Mononuclear cell (primary cell): Measurements from ENCODE around the gene AGPS. TPM values are rescaled to one million over a fixed set of nuclear protein-coding genes. Genes with fewer than 3 reads are reported as not detected.
A peak's percentile ranks its signal among the peaks of the same experiment; 100 is the strongest.
"Not testable (repeated sequence)": the region's sequence is repeated elsewhere in the genome, so short reads cannot be mapped to it uniquely, and the experiment has no call there.

Source experiments
- H3K27me3 ChIP-seq: 2 replicates; pipeline ENCODE4 v1.6.0; 2011; ENCODE audit warnings: low read length, control low read depth; ENCODE audit not compliant: insufficient read depth
- H3K4me1 ChIP-seq: 2 replicates; pipeline ENCODE4 v1.5.1; 2011; ENCODE audit warnings: mild to moderate bottlenecking, low read length, control low read depth; ENCODE audit not compliant: insufficient read depth
- H3K4me3 ChIP-seq: 2 replicates; pipeline ENCODE4 v1.5.1; 2011; ENCODE audit warnings: mild to moderate bottlenecking, low read length, moderate library complexity
- H3K9me3 ChIP-seq: 2 replicates; pipeline ENCODE4 v1.5.1; 2011; ENCODE audit warnings: low read depth, mild to moderate bottlenecking, control low read depth, low read length
- total RNA-seq: library from RNA; depleted of rRNA; stranded (reverse); fragments of >200 nt; gene quantifications from one replicate; pipeline ENCODE4 v1.2.3, GENCODE V29; 2012

AGPS gene
- 23.6 TPM for total RNA-seq

DNA sequence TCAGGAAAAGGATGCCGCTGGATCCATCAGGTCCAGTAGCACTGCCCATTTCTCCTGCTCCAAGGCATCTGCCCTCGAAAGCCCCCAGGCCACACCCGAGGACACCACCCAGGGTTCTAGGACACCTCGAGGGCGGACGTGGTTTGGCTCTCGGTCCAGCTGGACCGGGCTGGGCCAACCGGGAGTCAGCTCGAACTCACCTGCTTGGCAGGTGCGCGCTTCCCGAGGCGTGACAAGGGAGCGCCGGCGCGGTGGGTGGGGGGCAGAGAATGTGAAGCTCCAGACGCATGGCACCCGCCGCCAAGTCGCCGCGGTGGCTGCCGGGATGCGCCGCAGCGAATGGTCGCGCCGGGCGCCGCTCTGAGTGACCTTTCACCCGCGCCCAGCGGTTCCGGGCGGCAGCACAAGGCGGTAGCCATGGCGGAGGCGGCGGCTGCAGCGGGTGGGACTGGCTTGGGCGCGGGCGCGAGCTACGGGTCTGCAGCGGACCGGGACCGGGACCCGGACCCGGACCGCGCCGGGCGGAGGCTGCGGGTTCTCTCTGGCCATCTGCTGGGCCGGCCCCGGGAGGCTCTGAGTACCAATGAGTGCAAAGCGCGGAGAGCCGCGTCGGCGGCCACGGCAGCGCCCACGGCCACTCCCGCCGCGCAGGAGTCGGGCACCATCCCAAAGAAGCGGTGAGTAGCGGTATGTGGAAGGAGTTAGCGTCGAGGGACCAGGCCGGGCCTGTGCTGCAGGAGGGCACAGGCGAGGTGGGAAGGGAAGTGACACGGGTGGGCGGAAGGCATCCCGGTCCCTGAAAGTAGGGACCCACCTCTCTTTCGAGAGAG, at the start of gene AGPS:
Gene AGPS (plus strand): TSS at position 401 of the 830 bp plus-strand sequence. CDS start 17 bp downstream, at position 418.
- Histone ChIP-seq H3K9me3 (no peaks in the 10 kb centered on the region), H3K4me3 (peak within 1 kb of the TSS; percentile 73), H3K27me3 (no peaks in the 10 kb centered on the region), H3K4me1 (peaks cover 47% of the 10 kb centered on the region)

DNA sequence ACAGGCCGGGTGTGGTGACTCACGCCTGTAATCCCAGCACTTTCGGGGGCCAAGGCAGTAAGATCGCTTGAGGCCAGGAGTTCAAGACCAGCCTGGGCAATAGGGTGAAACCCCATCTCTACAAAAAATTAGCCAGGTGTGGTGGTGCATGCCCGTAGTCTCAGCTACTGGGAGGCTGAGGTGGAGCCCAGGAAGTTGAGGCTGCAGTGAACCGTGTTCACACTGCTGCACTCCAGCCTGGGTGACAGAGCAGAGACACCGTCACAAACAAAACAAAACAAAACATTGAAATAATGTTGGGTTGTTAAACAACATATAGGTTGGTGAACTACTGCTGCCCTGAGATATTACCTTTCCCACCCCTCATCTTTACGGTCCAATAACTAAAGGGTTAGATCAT, 48.8 kb upstream of the AGPS start:
- H3K4me1 ChIP-seq = no peaks in the 10 kb centered on the region
- H3K9me3 ChIP-seq = no peaks in the 10 kb centered on the region
- no peaks in the 10 kb centered on the region for H3K27me3 ChIP-seq
- no peak overlapping the region for H3K4me3 ChIP-seq

DNA sequence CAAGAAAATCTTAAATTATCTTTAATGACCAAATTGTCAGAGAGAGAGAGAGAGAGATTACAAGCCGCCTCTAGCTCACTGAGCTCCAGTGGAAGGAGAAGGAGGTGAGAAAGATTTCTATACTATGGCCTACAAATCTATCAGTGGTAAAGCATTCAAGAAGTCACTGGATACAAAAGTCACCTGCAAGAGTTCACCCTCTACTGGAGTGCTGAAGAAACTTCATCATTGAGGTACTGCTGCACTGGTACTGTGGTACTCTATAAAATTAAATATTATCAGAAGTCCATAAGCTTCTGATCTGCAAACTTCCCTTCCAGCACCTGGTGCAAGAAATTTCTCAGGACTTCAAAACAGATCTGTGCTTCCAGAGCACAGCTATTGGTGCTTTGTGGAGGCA, 48.3 kb upstream of the AGPS start:
- H3K4me3 ChIP-seq = no peak overlapping the region
- no peaks in the 10 kb centered on the region for H3K27me3 ChIP-seq
- no peaks in the 10 kb centered on the region for H3K4me1 ChIP-seq
- no peaks in the 10 kb centered on the region for H3K9me3 ChIP-seq

DNA sequence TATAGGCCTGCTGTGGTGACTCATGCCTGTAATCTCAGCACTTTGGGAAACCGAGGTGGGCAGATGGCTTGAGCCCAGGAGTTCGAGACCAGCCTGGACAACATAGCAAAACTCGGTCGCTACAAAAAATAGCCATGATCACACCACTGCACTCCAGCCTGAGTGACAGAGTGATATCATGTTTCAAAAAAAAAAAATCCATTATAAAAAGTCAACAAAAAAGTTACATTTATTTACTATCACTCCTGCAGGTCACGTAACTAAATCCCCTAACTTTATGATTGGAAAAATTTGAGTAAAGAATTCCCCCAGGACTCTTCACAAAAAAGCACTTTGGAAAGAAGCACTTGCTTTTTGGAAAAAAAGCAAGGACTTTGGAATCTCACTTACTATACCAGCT, 46.4 kb upstream of the AGPS start:
- peaks cover 14% of the 10 kb centered on the region for H3K4me1 ChIP-seq
- no peaks in the 10 kb centered on the region for H3K27me3 ChIP-seq
- no peak overlapping the region for H3K4me3 ChIP-seq
- no peaks in the 10 kb centered on the region for H3K9me3 ChIP-seq

DNA sequence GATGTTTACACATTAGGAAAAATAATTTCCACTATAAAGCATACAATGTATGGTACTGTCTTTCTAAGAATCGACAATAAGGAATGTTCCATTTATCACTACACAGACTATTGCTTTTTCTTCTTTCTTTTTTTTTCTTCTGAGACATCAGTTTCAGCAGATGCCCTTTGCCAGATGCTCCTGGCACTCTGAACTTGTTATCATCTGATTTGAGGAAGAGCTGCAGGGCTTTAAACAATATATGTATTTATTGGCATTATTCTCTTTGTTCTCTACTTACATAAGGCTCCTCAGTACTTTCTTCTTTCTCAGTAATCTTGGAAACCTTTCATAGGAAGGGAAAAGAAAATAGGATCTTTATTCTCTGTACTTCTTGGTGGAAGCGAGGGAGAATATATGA, 45.0 kb upstream of the AGPS start:
- H3K4me3 ChIP-seq = no peak overlapping the region

DNA sequence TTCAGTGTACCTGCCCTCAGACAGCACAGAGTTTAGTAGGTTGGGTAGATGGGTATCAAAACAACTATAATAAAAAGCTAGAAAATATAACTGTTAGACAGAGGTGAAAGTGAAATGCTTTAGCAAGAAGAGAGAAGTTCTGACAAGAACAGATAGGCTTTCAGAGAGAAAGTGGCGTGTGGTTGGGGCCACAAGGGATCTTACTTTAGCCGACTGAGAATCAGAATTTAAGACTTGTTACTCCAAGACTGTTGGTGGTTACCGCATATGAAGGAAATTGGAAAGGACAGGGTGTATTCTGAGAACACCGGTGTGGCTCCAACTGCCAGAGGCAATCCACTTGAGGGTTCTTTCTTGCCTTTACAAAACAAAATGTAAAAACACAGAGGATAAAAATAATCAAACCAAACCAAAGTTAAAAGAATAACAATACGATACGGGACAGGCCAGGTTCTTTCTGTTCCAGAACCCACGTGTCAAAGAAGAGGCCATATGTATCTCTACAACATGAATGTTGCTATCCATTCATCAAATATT, 44.4 kb upstream of the AGPS start:
- H3K4me1 ChIP-seq = peaks cover 31% of the 10 kb centered on the region
- no peaks in the 10 kb centered on the region for H3K27me3 ChIP-seq
- H3K9me3 ChIP-seq = no peaks in the 10 kb centered on the region
- no peak overlapping the region for H3K4me3 ChIP-seq

More for the DNA sequence above, 45.0 kb upstream of the AGPS start:
- H3K4me1 ChIP-seq = peaks cover 26% of the 10 kb centered on the region
- H3K27me3 ChIP-seq = no peaks in the 10 kb centered on the region
- H3K9me3 ChIP-seq = no peaks in the 10 kb centered on the region

DNA sequence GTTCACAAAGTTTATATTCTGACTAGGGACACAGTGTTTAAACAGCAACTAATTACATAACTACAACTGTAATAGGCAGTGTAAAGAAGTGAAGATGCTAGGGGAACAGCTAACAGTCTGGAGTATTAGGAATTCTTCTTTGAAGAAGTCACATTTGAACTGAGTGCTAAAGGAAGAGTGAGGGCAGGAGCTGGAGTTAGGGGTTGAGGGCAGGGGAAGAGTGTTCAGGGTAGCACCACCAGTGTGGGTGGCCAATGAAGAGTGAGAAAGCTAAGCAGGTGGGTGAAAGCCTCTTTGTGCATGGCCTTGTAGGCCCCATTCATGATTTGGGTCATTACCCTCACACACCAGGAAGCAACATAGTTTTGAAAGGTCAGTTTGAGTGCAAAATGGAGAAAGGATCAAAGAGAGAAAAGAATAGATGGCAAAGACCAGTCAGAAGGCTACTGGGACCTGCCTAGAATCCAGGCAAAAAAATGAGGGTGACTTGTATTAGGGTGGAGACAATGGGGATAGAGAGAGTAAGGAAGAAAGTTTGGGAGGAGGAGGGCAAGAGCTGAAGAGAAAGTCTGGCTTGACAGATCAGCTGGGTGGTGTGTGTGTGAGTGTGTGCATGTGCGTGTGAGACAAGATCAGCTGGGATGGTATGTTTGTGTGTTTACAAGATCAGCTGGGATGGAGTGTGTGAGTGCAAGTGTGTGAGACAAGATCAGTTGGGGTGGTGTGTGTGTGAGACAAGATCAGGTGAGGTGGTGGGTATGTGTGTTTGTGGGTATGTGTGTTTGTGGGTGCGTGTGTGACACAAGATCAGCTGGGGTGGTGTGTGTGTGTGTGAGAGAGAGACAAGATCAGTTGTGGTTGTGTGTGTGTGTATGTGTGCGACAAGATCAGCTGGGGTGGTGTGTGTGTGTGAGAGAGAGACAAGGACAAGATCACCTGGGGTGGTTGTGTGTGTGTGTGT, 43.6 kb upstream of the AGPS start:
- peaks cover 35% of the 10 kb centered on the region for H3K4me1 ChIP-seq
- no peaks in the 10 kb centered on the region for H3K27me3 ChIP-seq
- no peaks in the 10 kb centered on the region for H3K9me3 ChIP-seq
- H3K4me3 ChIP-seq = no peak overlapping the region

DNA sequence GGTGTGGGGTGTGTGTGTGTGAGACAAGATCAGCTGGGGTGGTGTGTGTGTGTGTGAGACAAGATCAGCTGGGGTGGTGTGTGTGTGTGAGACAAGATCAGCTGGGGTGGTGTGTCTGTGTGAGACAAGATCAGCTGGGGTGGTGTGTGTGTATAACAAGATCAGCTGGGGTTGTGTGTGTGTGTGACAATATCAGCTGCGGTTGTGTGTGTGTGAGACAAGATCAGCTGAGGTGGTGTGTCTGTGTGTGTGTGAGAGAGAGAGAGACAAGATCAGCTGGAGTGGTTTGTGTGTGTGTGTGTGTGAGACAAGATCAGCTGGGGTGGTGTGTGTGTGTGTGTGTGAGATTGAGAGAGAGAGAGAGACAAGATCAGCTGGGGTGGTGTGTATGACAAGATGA, 41.9 kb upstream of the AGPS start:
- peaks cover 35% of the 10 kb centered on the region for H3K4me1 ChIP-seq
- H3K9me3 ChIP-seq, H3K4me3 ChIP-seq, H3K27me3 ChIP-seq: not testable (repeated sequence)

DNA sequence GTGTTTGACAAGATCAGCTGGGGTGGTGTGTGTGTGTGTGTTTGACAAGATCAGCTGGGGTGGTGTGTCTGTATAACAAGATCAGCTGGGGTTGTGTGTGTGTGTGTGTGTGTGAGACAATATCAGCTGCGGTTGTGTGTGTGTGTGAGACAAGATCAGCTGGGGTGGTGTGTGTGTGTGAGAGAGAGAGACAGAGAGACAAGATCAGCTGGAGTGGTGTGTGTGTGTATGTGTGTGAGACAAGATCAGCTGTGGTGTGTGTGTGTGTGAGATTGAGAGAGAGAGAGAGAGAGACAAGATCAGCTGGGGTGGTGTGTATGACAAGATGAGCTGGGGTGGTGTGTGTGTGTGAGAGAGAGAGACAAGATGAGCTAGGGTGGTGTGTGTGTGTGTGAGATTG, 41.5 kb upstream of the AGPS start:
- H3K27me3 ChIP-seq, H3K9me3 ChIP-seq, H3K4me3 ChIP-seq: not testable (repeated sequence)
- peaks cover 35% of the 10 kb centered on the region for H3K4me1 ChIP-seq

DNA sequence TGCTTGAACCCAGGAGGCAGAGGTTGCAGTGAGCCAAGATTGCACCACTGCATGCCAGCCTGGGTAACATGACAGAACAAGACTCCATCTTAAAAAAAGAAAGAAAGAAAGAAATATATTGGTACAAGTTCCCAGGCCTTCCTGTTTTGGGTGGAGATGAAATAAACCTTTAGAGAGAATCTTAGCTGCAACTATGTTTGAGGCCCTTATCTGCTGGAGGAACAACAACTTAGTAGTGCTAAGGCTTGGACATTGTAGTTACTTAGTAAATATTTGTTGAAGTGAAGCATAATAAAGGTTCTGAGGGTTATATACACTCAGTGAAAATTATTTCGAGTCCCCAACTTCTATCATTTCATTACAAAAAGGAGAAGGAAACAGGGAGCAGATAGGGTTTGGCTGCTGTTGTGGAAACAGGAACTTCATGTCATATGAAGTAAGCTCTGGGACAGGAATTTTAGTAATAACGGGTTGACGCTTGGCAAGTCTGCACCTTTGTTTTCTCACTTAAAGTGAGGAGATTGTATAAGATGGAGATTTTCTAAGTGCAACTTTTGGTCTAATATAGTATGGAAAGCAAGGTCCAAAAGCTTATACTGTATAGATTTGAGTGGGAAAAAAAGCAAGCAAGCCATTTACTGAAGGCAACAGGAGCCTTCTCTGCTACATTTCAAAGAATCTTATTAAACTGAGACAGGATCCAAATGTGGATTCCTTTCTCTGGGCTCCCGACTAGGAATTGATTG, 40.0 kb upstream of the AGPS start:
- no peaks in the 10 kb centered on the region for H3K9me3 ChIP-seq
- peaks cover 35% of the 10 kb centered on the region for H3K4me1 ChIP-seq
- no peak overlapping the region for H3K4me3 ChIP-seq

DNA sequence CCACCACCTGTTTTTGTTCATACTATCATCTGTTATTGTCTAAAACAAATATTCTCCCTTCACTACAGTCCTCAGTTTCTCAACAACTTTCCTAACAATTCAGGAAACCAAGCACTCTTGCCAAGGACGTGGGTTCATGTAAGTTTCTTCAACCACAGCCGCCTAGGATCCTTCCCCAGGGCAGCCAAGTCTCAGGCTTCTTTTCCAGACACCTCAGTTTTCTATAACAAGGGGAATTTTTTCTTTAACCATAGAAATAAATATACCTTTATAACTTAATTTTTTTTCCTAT, 39.4 kb upstream of the AGPS start:
- H3K4me1 ChIP-seq = peaks cover 35% of the 10 kb centered on the region
- no peak overlapping the region for H3K4me3 ChIP-seq
- no peaks in the 10 kb centered on the region for H3K9me3 ChIP-seq
- H3K27me3 ChIP-seq = no peaks in the 10 kb centered on the region

More for the DNA sequence above, 40.0 kb upstream of the AGPS start:
- no peaks in the 10 kb centered on the region for H3K27me3 ChIP-seq

DNA sequence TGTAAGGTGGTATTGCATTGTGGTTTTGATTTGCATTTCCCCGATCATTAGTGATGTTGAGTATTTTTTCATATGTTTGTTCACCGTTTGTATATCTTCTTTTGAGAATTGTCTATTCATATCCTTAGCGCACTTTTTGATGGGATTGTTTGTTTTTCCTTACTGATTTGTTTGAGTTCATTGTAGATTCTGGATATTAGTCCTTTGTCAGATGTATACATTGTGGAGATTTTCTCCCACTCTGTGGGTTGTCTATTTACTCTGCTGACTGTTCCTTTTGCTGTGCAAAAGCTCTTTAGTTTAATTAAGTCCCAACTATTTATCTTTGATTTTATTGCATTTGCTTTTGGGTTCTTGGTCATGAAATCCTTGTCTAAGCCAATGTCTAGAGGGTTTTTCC, 38.0 kb upstream of the AGPS start:
- H3K4me3 ChIP-seq, H3K27me3 ChIP-seq, H3K9me3 ChIP-seq: not testable (repeated sequence)
- peaks cover 35% of the 10 kb centered on the region for H3K4me1 ChIP-seq

DNA sequence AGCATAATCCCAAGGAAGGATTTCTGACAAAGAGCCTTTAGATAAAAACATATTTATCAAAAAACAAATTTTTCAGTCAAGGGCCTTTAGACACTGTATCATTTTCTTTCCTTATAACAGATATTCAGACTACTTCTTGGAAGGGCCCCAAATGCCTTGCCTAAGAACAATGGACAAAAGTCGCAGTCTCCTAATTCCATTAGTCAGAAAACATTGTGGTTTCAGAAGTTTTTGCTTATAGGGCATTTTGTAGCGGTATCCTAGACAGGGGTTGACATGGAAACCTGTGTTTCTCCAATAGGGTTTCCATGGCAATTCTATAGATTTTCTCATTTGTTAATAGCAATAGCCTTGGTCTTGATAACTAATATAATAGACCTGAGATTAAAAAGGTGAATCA, 36.7 kb upstream of the AGPS start:
- Histone ChIP-seq H3K4me3 (no peak overlapping the region), H3K27me3 (no peaks in the 10 kb centered on the region), H3K9me3 (no peaks in the 10 kb centered on the region), H3K4me1 (peaks cover 24% of the 10 kb centered on the region)

DNA sequence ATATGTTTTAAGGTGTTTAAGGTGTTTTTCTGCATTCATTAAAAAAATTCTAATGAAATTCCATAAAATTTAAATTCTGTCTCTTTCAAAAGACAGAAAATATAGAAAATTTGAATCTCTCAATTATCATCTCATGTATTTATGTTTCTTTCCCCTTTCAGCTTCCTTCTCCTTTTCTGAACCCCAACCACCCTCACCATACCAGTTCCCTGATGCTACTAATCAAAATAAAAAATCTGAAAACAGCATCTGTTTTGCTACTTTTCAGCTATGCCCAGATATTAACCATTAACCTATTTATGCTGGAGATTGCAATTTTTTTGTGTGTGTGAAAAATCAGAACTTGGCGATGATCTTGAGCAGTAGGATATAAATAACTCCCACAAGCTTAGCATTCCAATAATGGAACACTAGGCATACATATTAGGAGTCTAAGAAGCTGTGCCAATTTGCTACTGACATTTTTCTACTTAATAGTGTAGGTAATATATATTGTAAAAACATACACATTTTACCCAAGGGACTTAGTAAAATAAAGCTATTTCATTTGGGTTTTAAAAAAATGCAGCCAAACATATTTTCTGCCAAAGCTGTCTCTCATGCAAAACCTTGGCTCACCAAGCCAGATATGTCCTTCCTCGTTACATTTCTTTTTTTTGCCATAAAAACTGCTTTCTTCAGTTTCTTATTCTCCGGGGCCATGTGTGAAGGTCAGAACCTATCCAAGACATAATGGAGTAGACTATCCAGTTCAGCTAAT, 32.6 kb upstream of the AGPS start:
- H3K9me3 ChIP-seq = no peaks in the 10 kb centered on the region
- no peak overlapping the region for H3K4me3 ChIP-seq
- H3K4me1 ChIP-seq = no peaks in the 10 kb centered on the region
- no peaks in the 10 kb centered on the region for H3K27me3 ChIP-seq
